ENCODE data around the gene TNFAIP8L1. TPM values are rescaled to one million over a fixed set of nuclear protein-coding genes. Genes with fewer than 3 reads are reported as not detected.

The TNFAIP8L1 gene
- polyA plus RNA-seq, 1 experiment: 4.8 TPM

- DNase-seq (ENCODE audit: low read depth): no peak
- no peak for TF ChIP-seq CTCF (IDR thresholded peaks at IDR 0.05; ENCODE audit: insufficient read depth, low read depth, low read length)
- POLR2A ChIA-PET: no interaction called here
These were observed 54.3 kb downstream of the TNFAIP8L1 start for GRCh38 chr19:4693471-4694121.

GRCh38 chr19:4694211-4694987 is 55.1 kb downstream of the TNFAIP8L1 start:
- POLR2A ChIA-PET: no interaction called here
- DNase-seq (ENCODE audit: low read depth): peak; percentile 75
- H3K36me3 ChIP-seq (ENCODE audit: control insufficient read depth, insufficient read depth, low read length): peaks cover 37% of the 10 kb centered on the region
- no peaks in the 10 kb centered on the region for H3K27me3 ChIP-seq (ENCODE audit: control insufficient read depth, insufficient read depth, low read length)
- TF ChIP-seq CTCF (IDR thresholded peaks at IDR 0.05; ENCODE audit: insufficient read depth, low read depth, low read length): no peak
- H3K4me3 ChIP-seq (ENCODE audit: low read depth, low read length): no peak overlapping the region
- CTCF ChIA-PET: interaction anchor here (0.9 kb wide), 1 partner anchor 116 kb away, joined by 3 read pairs; no protein-coding TSS in a partner anchor

More at GRCh38 chr19:4693471-4694121, 54.3 kb downstream of the TNFAIP8L1 start:
- H3K36me3 ChIP-seq (ENCODE audit: control insufficient read depth, insufficient read depth, low read length): peaks cover 43% of the 10 kb centered on the region
- CTCF ChIA-PET: interaction anchor here (0.9 kb wide), 1 partner anchor 116 kb away, joined by 3 read pairs; no protein-coding TSS in a partner anchor
- H3K4me3 ChIP-seq (ENCODE audit: low read depth, low read length): no peak overlapping the region
- H3K27me3 ChIP-seq (ENCODE audit: control insufficient read depth, insufficient read depth, low read length): no peaks in the 10 kb centered on the region

- CTCF ChIA-PET: interaction anchor here (0.6 kb wide), 1 partner anchor 650 kb away, joined by 3 read pairs; no protein-coding TSS in a partner anchor
- H3K4me3 ChIP-seq (ENCODE audit: low read depth, low read length): no peak overlapping the region
- no peaks in the 10 kb centered on the region for H3K27me3 ChIP-seq (ENCODE audit: control insufficient read depth, insufficient read depth, low read length)
- no peak for DNase-seq (ENCODE audit: low read depth)
- peaks cover 35% of the 10 kb centered on the region for H3K36me3 ChIP-seq (ENCODE audit: control insufficient read depth, insufficient read depth, low read length)
- POLR2A ChIA-PET: no interaction called here
- no peak for TF ChIP-seq CTCF (IDR thresholded peaks at IDR 0.05; ENCODE audit: insufficient read depth, low read depth, low read length)
These were observed 56.0 kb downstream of the TNFAIP8L1 start for GRCh38 chr19:4695224-4695731.

- Histone ChIP-seq H3K27me3 (ENCODE audit: control insufficient read depth, insufficient read depth, low read length) (no peaks in the 10 kb centered on the region), H3K4me3 (ENCODE audit: low read depth, low read length) (no peak overlapping the region), H3K36me3 (ENCODE audit: control insufficient read depth, insufficient read depth, low read length) (peaks cover 38% of the 10 kb centered on the region)
- DNase-seq (ENCODE audit: low read depth): no peak
- ChIA-PET POLR2A (no interaction called here), CTCF (interaction anchor here (0.7 to 1.0 kb wide), 2 partner anchors 14 to 20 kb away, joined by 3 read pairs; no protein-coding TSS in a partner anchor)
- TF ChIP-seq CTCF (IDR thresholded peaks at IDR 0.05; ENCODE audit: insufficient read depth, low read depth, low read length): no peak
These were observed 58.0 kb downstream of the TNFAIP8L1 start for GRCh38 chr19:4697304-4697703.
